Activated CD4-positive, alpha-beta T cell treated with anti-CD3 and anti-CD28 coated beads, Interleukin-2, Interleukin-4, amounts not matched to agents 100 ng/mL and 50 ng/mL, durations not matched to agents 16 hours and 8 hours (primary cell): ENCODE data around the gene FKBP15.
"Not testable (repeated sequence)": the region's sequence is repeated elsewhere in the genome, so short reads cannot be mapped to it uniquely, and the experiment has no call there.

ENCODE experiments used
- DNase-seq: peaks from one replicate; pipeline ENCODE4 v3.0.0-alpha.2; 2020; ENCODE audit warnings: low spot score

The FKBP15 gene

GRCh38 chr9:113143432-113144227 is 77.4 kb downstream of the FKBP15 start:
- no peak for DNase-seq

GRCh38 chr9:113140896-113141295 is 80.2 kb downstream of the FKBP15 start:
- DNase-seq, result not testable (repeated sequence)

DNA sequence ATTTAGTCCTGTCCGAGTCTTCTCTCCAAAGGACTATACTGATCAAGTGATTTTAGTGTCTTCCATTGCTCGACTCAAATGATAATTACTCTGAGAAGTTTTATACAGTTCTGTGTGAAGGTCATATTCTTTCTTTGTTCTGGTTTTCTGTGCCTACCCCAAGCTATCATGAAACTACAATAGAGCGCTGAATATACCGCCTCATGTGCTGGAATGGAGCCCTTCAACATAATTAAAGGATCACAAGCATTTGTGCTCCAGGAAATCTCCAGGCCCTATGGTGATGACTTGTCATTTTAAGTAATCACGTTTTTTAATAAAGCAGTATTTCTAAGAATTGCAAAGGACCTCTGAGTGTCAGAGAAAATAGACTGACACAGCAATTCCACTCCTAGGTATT is 81.1 kb downstream of the FKBP15 start:
- no peak for DNase-seq

DNA sequence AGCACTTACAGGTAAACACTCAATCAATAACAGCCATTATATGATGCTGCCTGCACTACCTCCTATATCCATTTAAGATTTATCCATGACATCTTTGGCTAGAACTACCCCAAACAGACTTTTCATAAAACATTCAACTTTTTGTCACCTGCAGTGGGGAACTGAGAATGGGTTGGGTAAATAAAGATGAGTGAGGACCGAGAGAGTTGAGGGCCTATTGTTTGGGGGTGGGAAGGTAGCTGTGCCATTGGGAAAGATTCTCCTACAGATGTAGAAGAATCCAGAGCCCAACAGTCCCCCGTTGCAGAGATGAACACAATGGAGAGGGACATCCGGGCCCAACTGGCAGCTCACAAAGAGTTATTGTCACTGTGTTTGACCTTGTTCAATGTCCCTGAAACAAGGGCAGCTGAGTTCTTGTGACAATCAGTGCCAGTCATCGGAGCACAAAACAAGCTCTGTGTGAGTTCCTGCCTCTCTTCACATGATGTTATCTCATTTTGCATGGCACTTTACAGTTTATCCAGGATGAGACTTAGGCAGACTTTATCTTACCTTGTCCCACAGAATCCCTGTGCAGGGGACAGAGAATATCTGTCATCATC is 81.8 kb downstream of the FKBP15 start:
- DNase-seq, result no peak

GRCh38 chr9:113138760-113139159 is 82.3 kb downstream of the FKBP15 start:
- no peak for DNase-seq

- DNase-seq, result no peak
Measured at GRCh38 chr9:113137196-113138168, 83.6 kb downstream of the FKBP15 start.

- DNase-seq, result no peak
Measured at GRCh38 chr9:113131689-113132151, 89.4 kb downstream of the FKBP15 start.

- DNase-seq, result no peak
Measured at GRCh38 chr9:113129884-113130283, 91.2 kb downstream of the FKBP15 start.

DNA sequence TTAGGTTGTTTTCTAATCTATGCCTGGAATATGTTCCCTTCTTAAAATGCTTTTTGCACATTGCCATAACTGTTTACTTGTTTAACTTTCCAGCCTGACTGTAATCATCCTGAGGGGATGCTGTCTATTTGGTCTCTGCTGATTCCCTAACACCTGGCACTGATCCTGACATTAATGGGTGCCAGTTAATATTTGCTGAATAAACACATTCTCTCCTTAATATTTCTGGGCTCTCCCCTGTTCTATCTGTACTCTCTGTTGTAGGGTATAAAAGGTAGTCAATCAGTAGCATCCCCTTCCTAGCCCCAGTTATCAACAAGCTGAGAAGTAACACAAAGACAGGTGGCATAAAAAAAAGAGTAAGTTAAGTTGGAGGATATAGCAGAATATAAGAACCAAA is 91.6 kb downstream of the FKBP15 start:
- no peak for DNase-seq

DNA sequence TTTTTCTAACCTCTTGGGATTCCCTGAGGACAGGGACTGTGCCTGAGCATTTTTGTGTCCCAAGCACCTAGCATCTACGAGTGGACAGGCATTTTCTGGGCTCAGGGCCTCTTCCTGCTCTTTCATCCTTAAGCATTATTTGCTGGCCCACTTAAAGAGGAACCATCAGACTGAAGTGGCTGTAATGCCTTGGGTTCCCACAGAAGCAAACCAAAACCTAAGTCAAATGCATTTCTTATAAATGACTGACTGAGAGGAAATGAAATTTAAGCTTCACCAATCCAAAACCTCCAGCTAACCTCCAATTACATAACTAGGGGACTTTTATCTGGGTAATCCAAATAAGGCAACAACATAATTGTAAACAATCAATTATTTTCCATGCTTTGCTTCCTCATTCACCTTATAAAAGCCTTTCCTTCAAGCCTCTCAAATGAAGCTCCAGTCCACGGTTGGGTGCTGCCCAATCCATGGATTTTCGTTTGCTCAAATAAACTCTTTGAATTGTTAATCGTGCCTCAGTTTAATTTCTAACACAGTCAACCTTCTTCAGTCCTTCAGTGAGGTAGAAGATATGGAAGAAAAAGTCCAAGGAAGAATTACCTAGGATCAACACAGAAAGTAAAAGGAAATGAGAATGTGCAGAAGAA is 95.6 kb downstream of the FKBP15 start:
- no peak for DNase-seq

- DNase-seq, result not testable (repeated sequence)
Measured at GRCh38 chr9:113118829-113119228, 102.2 kb downstream of the FKBP15 start.
